ENCODE data around the gene CDC14A.

CDC14A gene

DNA sequence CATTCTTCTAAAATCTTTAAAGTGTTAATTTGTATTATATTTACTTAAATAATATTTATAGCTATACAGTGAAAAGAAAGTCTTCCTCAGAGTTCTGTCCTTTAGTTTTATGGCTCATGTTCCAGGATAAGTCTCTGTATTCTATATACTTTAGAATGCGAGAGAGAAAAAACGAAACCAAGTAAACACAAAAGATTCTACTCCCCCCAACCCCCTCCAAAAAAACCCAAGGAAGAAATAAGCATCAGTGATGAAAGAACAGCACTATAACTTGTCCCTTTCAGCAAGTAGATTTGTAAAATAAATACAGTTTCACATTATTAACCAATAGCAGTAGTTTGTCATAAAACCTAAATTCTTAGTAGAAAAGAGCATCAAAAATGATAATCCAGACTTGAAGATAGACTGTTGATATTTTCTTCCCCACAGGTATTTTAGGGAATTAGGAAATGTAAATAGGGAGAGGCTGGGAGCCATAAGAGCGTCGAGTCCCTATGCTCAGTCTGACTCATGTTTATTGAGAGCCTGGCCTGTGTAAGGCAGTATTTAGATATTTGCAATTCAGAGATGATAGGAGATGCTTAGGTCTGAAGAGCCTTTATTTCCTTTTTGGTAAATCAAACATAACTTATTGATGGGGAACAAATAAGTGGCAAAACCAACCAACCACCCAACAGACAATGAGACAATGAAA is 35.5 kb downstream of the CDC14A start:
- Histone ChIP-seq H3K4me3 (replicated peaks; ENCODE audit: insufficient read depth, low read length) (no peak overlapping the region), H3K27me3 (ENCODE audit: insufficient read depth, poor library complexity, severe bottlenecking) (no peaks in the 10 kb centered on the region), H3K27ac (replicated peaks) (no peak overlapping the region)
- no peak for DNase-seq (ENCODE audit: low read depth in 1 of 2, low spot score in 1 of 2)
- TF ChIP-seq, protein P1, sequence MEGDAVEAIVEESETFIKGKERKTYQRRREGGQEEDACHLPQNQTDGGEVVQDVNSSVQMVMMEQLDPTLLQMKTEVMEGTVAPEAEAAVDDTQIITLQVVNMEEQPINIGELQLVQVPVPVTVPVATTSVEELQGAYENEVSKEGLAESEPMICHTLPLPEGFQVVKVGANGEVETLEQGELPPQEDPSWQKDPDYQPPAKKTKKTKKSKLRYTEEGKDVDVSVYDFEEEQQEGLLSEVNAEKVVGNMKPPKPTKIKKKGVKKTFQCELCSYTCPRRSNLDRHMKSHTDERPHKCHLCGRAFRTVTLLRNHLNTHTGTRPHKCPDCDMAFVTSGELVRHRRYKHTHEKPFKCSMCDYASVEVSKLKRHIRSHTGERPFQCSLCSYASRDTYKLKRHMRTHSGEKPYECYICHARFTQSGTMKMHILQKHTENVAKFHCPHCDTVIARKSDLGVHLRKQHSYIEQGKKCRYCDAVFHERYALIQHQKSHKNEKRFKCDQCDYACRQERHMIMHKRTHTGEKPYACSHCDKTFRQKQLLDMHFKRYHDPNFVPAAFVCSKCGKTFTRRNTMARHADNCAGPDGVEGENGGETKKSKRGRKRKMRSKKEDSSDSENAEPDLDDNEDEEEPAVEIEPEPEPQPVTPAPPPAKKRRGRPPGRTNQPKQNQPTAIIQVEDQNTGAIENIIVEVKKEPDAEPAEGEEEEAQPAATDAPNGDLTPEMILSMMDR (IDR thresholded peaks at IDR 0.05; ENCODE audit: insufficient read depth, low read length): no peak
- TF ChIP-seq POLR2AphosphoS5 (IDR thresholded peaks at IDR 0.05; ENCODE audit: low read depth): no peak

DNA sequence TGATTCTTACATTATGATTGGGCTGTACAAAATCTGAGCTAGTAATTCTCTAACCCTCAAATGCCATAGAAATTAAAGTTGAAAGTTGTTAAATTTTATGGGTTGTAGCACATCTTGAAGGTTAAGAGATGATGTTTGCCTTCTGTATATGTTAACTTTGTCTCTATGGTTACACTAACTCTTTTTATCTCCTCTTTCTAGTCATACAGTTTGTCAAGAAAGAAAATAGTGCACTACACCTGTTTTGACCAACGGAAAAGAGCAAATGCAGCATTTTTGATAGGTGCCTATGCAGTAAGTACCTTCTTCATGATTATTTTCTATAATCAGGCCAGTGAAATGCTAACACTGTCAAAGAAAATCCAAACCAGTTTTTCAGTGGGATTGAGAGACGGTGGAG is 38.2 kb downstream of the CDC14A start:
- TF ChIP-seq GABPA (IDR thresholded peaks at IDR 0.05; ENCODE audit: low read depth) (no peak), POLR2AphosphoS5 (IDR thresholded peaks at IDR 0.05; ENCODE audit: low read depth) (no peak), SPI1 (IDR thresholded peaks at IDR 0.05; ENCODE audit: borderline replicate concordance, low read depth) (no peak)
- TF ChIP-seq, protein P1 (IDR thresholded peaks at IDR 0.05; ENCODE audit: insufficient read depth, low read length): no peak
- TF ChIP-seq, protein P2, sequence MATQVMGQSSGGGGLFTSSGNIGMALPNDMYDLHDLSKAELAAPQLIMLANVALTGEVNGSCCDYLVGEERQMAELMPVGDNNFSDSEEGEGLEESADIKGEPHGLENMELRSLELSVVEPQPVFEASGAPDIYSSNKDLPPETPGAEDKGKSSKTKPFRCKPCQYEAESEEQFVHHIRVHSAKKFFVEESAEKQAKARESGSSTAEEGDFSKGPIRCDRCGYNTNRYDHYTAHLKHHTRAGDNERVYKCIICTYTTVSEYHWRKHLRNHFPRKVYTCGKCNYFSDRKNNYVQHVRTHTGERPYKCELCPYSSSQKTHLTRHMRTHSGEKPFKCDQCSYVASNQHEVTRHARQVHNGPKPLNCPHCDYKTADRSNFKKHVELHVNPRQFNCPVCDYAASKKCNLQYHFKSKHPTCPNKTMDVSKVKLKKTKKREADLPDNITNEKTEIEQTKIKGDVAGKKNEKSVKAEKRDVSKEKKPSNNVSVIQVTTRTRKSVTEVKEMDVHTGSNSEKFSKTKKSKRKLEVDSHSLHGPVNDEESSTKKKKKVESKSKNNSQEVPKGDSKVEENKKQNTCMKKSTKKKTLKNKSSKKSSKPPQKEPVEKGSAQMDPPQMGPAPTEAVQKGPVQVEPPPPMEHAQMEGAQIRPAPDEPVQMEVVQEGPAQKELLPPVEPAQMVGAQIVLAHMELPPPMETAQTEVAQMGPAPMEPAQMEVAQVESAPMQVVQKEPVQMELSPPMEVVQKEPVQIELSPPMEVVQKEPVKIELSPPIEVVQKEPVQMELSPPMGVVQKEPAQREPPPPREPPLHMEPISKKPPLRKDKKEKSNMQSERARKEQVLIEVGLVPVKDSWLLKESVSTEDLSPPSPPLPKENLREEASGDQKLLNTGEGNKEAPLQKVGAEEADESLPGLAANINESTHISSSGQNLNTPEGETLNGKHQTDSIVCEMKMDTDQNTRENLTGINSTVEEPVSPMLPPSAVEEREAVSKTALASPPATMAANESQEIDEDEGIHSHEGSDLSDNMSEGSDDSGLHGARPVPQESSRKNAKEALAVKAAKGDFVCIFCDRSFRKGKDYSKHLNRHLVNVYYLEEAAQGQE (IDR thresholded peaks at IDR 0.05; ENCODE audit: insufficient replicate concordance, low read depth): no peak
- H3K4me3 ChIP-seq (replicated peaks; ENCODE audit: insufficient read depth, low read length): no peak overlapping the region
- no peak for DNase-seq (ENCODE audit: low read depth in 1 of 2, low spot score in 1 of 2)
- no peak overlapping the region for H3K27ac ChIP-seq (replicated peaks)
- no peaks in the 10 kb centered on the region for H3K27me3 ChIP-seq (ENCODE audit: insufficient read depth, poor library complexity, severe bottlenecking)

DNA sequence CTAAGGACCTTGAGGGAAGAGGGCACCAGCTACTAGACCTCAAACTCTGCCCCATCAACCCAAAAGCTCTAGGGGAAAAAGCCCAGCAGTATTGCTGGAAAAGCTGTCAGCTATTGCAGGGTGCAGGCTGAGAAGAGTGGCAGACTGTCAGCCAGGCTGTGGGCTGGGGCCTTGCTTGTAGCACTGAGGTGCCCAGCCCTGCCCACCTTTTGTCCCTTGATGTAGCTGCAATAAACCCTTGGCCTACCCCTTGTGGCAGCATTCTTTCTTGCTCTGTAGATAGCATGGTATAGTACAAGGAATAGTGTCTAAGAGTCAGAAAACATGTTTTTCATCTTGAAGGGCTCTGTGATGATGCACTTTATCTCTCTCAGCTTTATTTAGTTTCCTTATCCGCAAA is 39.4 kb downstream of the CDC14A start:
- TF ChIP-seq, protein P1 (IDR thresholded peaks at IDR 0.05; ENCODE audit: insufficient read depth, low read length): no peak
- TF ChIP-seq POLR2AphosphoS5 (IDR thresholded peaks at IDR 0.05; ENCODE audit: low read depth): no peak
- TF ChIP-seq, protein P2 (IDR thresholded peaks at IDR 0.05; ENCODE audit: insufficient replicate concordance, low read depth): no peak
- no peak for TF ChIP-seq GABPA (IDR thresholded peaks at IDR 0.05; ENCODE audit: low read depth)
- TF ChIP-seq SPI1 (IDR thresholded peaks at IDR 0.05; ENCODE audit: borderline replicate concordance, low read depth): no peak
- H3K27me3 ChIP-seq (ENCODE audit: insufficient read depth, poor library complexity, severe bottlenecking): no peaks in the 10 kb centered on the region
- no peak for DNase-seq (ENCODE audit: low read depth in 1 of 2, low spot score in 1 of 2)
- H3K27ac ChIP-seq (replicated peaks): no peak overlapping the region
- H3K4me3 ChIP-seq (replicated peaks; ENCODE audit: insufficient read depth, low read length): no peak overlapping the region

DNA sequence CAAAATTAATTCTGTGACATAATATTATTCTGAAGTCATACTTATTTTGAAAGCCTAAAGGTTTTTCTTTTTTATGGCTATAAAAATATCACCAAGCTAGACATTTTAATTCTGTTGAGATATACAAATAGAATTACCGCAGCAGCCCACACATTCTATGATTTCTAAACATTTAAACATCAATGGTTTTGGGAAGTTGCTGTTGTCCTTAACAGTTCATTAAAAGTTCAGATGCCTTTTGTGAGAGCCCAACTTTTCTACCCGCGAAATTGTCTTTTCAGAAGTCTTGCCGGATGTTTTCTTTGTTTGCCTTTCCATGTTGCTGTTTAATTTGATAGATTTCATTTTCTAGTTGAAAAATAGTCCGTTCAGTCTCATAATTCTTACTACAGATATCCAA is 40.5 kb downstream of the CDC14A start:
- Histone ChIP-seq H3K27me3 (ENCODE audit: insufficient read depth, poor library complexity, severe bottlenecking) (no peaks in the 10 kb centered on the region), H3K27ac (replicated peaks) (no peak overlapping the region), H3K4me3 (replicated peaks; ENCODE audit: insufficient read depth, low read length) (no peak overlapping the region)
- no peak for DNase-seq (ENCODE audit: low read depth in 1 of 2, low spot score in 1 of 2)
- TF ChIP-seq GABPA (IDR thresholded peaks at IDR 0.05; ENCODE audit: low read depth) (no peak), SPI1 (IDR thresholded peaks at IDR 0.05; ENCODE audit: borderline replicate concordance, low read depth) (no peak), POLR2AphosphoS5 (IDR thresholded peaks at IDR 0.05; ENCODE audit: low read depth) (no peak)
- TF ChIP-seq, protein P2 (IDR thresholded peaks at IDR 0.05; ENCODE audit: insufficient replicate concordance, low read depth): no peak
- TF ChIP-seq, protein P1 (IDR thresholded peaks at IDR 0.05; ENCODE audit: insufficient read depth, low read length): no peak
